ENCODE results near the gene TMEM267.
"Not testable (repeated sequence)": the region's sequence is repeated elsewhere in the genome, so short reads cannot be mapped to it uniquely, and the experiment has no call there.

Gene TMEM267

GRCh38 chr5:43409809-43410271 is 73.8 kb downstream of the TMEM267 start:
- Histone ChIP-seq H3K4me1 (ENCODE audit: control insufficient read depth, insufficient read depth, low read length, unreplicated experiment) (no peaks in the 10 kb centered on the region), H3K79me2 (ENCODE audit: control insufficient read depth, insufficient read depth, low read length, unreplicated experiment) (no peaks in the 10 kb centered on the region), H3K27me3 (ENCODE audit: insufficient read depth, low read length) (no peaks in the 10 kb centered on the region), H3K4me3 (ENCODE audit: low read depth, low read length) (no peak overlapping the region), H2AFZ (ENCODE audit: low read length, unreplicated experiment) (no peak overlapping the region), H3K36me3 (ENCODE audit: insufficient read depth, low read length) (no peaks in the 10 kb centered on the region), H3K27ac (ENCODE audit: low read depth, low read length) (no peak overlapping the region)

GRCh38 chr5:43402524-43403066 is 81.1 kb downstream of the TMEM267 start:
- H3K36me3 ChIP-seq (ENCODE audit: insufficient read depth, low read length); H3K27ac ChIP-seq (ENCODE audit: low read depth, low read length); H2AFZ ChIP-seq (ENCODE audit: low read length, unreplicated experiment); H3K4me1 ChIP-seq (ENCODE audit: control insufficient read depth, insufficient read depth, low read length, unreplicated experiment); H3K27me3 ChIP-seq (ENCODE audit: insufficient read depth, low read length); H3K4me3 ChIP-seq (ENCODE audit: low read depth, low read length); H3K79me2 ChIP-seq (ENCODE audit: control insufficient read depth, insufficient read depth, low read length, unreplicated experiment): not testable (repeated sequence)

GRCh38 chr5:43401827-43402226 is 81.8 kb downstream of the TMEM267 start:
- H3K4me3 ChIP-seq (ENCODE audit: low read depth, low read length): no peak overlapping the region
- H3K27me3 ChIP-seq (ENCODE audit: insufficient read depth, low read length): no peaks in the 10 kb centered on the region
- no peak overlapping the region for H3K27ac ChIP-seq (ENCODE audit: low read depth, low read length)
- no peaks in the 10 kb centered on the region for H3K4me1 ChIP-seq (ENCODE audit: control insufficient read depth, insufficient read depth, low read length, unreplicated experiment)
- no peaks in the 10 kb centered on the region for H3K36me3 ChIP-seq (ENCODE audit: insufficient read depth, low read length)
- no peak overlapping the region for H2AFZ ChIP-seq (ENCODE audit: low read length, unreplicated experiment)
- H3K79me2 ChIP-seq (ENCODE audit: control insufficient read depth, insufficient read depth, low read length, unreplicated experiment): no peaks in the 10 kb centered on the region

- Histone ChIP-seq H3K79me2 (ENCODE audit: control insufficient read depth, insufficient read depth, low read length, unreplicated experiment) (peaks cover 4% of the 10 kb centered on the region), H3K4me3 (ENCODE audit: low read depth, low read length) (no peak overlapping the region), H3K4me1 (ENCODE audit: control insufficient read depth, insufficient read depth, low read length, unreplicated experiment) (peaks cover 4% of the 10 kb centered on the region), H3K27ac (ENCODE audit: low read depth, low read length) (no peak overlapping the region), H3K36me3 (ENCODE audit: insufficient read depth, low read length) (no peaks in the 10 kb centered on the region), H2AFZ (ENCODE audit: low read length, unreplicated experiment) (no peak overlapping the region), H3K27me3 (ENCODE audit: insufficient read depth, low read length) (no peaks in the 10 kb centered on the region)
Observed at GRCh38 chr5:43400082-43400481, 83.6 kb downstream of the TMEM267 start.

- peak overlapping the region; percentile 12; the same call in 1 of the 2 replicates for H3K27ac ChIP-seq (ENCODE audit: low read depth, low read length)
- no peaks in the 10 kb centered on the region for H3K27me3 ChIP-seq (ENCODE audit: insufficient read depth, low read length)
- H3K4me3 ChIP-seq (ENCODE audit: low read depth, low read length): peak overlapping the region; percentile 84
- H3K79me2 ChIP-seq (ENCODE audit: control insufficient read depth, insufficient read depth, low read length, unreplicated experiment): peaks cover 4% of the 10 kb centered on the region
- H2AFZ ChIP-seq (ENCODE audit: low read length, unreplicated experiment): peak overlapping the region; percentile 97
- peaks cover 4% of the 10 kb centered on the region for H3K4me1 ChIP-seq (ENCODE audit: control insufficient read depth, insufficient read depth, low read length, unreplicated experiment)
- H3K36me3 ChIP-seq (ENCODE audit: insufficient read depth, low read length): no peaks in the 10 kb centered on the region
Observed at GRCh38 chr5:43396762-43397304, 86.8 kb downstream of the TMEM267 start.
